Measurements from ENCODE around the gene ADK.

DNA sequence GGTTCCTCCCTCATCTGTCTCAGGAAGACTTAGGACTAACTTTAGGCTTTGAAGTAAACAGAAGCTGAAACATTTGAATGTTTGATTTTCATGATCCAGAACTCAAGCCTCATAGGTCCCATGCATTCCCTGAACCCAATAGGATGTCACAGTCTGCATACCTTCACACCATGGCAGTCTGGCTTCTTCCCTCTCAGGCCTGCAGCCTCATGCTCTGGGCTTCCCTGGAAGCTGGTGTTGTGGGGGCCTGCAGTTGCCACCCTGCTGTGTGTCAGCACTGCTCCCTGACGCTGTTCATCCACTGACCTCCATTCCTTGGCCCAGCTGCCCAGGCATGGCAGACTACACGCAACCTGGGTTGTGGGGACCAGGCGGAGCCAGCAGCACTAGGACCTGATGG, 407.9 kb downstream of the ADK start:
- TF ChIP-seq, protein P1, sequence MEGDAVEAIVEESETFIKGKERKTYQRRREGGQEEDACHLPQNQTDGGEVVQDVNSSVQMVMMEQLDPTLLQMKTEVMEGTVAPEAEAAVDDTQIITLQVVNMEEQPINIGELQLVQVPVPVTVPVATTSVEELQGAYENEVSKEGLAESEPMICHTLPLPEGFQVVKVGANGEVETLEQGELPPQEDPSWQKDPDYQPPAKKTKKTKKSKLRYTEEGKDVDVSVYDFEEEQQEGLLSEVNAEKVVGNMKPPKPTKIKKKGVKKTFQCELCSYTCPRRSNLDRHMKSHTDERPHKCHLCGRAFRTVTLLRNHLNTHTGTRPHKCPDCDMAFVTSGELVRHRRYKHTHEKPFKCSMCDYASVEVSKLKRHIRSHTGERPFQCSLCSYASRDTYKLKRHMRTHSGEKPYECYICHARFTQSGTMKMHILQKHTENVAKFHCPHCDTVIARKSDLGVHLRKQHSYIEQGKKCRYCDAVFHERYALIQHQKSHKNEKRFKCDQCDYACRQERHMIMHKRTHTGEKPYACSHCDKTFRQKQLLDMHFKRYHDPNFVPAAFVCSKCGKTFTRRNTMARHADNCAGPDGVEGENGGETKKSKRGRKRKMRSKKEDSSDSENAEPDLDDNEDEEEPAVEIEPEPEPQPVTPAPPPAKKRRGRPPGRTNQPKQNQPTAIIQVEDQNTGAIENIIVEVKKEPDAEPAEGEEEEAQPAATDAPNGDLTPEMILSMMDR (IDR thresholded peaks at IDR 0.05; ENCODE audit: insufficient read depth, low read length): no peak
- TF ChIP-seq GABPA (IDR thresholded peaks at IDR 0.05; ENCODE audit: low read depth) (no peak), POLR2AphosphoS5 (IDR thresholded peaks at IDR 0.05; ENCODE audit: low read depth) (no peak)

Measured in HL-60 (cell line).